HG02588 (cell line): ENCODE results near the gene USP17L28.
"Not testable (repeated sequence)": the region's sequence is repeated elsewhere in the genome, so short reads cannot be mapped to it uniquely, and the experiment has no call there.

Experiments used
- ATAC-seq: cut with Tn5 transposase; IDR thresholded peaks from one replicate; pipeline ENCODE4 v1.9.1; 2021; ENCODE audit warnings: mild to moderate bottlenecking, moderate library complexity; ENCODE audit not compliant: unreplicated experiment

Gene USP17L28

GRCh38 chr4:9348593-9348992, at the start of gene USP17L28:
TSS of gene USP17L28 (plus strand) at chr4:9348893. CDS start at chr4:9348893, 0 bp downstream.
- ATAC-seq = not testable (repeated sequence)

- ATAC-seq = not testable (repeated sequence)
Observed at GRCh38 chr4:9324191-9324590, 24.5 kb upstream of the USP17L28 start.

- not testable (repeated sequence) for ATAC-seq
Observed at GRCh38 chr4:9324865-9325264, 23.8 kb upstream of the USP17L28 start, which contains the start of gene USP17L24. TSS of gene USP17L24 (plus strand) at chr4:9325165. CDS start at chr4:9325165, 0 bp downstream.

GRCh38 chr4:9329611-9330010, 19.1 kb upstream of the USP17L28 start, which contains the start of gene USP17L25:
TSS of gene USP17L25 (plus strand) at chr4:9329911. CDS start at chr4:9329911, 0 bp downstream.
- ATAC-seq = not testable (repeated sequence)

- not testable (repeated sequence) for ATAC-seq
Observed at GRCh38 chr4:9334358-9334757, 14.3 kb upstream of the USP17L28 start, which contains the start of gene USP17L26. TSS of gene USP17L26 (plus strand) at chr4:9334658. CDS start at chr4:9334658, 0 bp downstream.

- not testable (repeated sequence) for ATAC-seq
Observed at GRCh38 chr4:9339103-9339502, 9.6 kb upstream of the USP17L28 start, which contains the start of gene USP17L5. TSS of gene USP17L5 (plus strand) at chr4:9339403. CDS start at chr4:9339403, 0 bp downstream.

- ATAC-seq = not testable (repeated sequence)
Observed at GRCh38 chr4:9343848-9344247, 4.8 kb upstream of the USP17L28 start, which contains the start of gene USP17L27. TSS of gene USP17L27 (plus strand) at chr4:9344148. CDS start at chr4:9344148, 0 bp downstream.

- ATAC-seq = not testable (repeated sequence)
Observed at GRCh38 chr4:9350866-9351265, 2.2 kb downstream of the USP17L28 start.

- not testable (repeated sequence) for ATAC-seq
Observed at GRCh38 chr4:9353338-9353737, 4.6 kb downstream of the USP17L28 start, which contains the start of gene USP17L29. TSS of gene USP17L29 (plus strand) at chr4:9353638. CDS start at chr4:9353638, 0 bp downstream.

GRCh38 chr4:9362829-9363228, 14.1 kb downstream of the USP17L28 start, which contains the start of gene USP17L30:
TSS of gene USP17L30 (plus strand) at chr4:9363129. CDS start at chr4:9363129, 0 bp downstream.
- not testable (repeated sequence) for ATAC-seq

GRCh38 chr4:9379881-9380280, 31.2 kb downstream of the USP17L28 start:
- not testable (repeated sequence) for ATAC-seq

GRCh38 chr4:9381012-9381534, 32.4 kb downstream of the USP17L28 start:
- ATAC-seq = not testable (repeated sequence)

GRCh38 chr4:9384126-9384525, 35.4 kb downstream of the USP17L28 start:
- no peak for ATAC-seq

- ATAC-seq = not testable (repeated sequence)
Observed at GRCh38 chr4:9389001-9389400, 40.3 kb downstream of the USP17L28 start.
